CD4-positive, alpha-beta T cell treated with Interleukin-15 for 4 hours (primary cell): ENCODE results near the gene ZNF668.
A peak's percentile ranks its signal among the peaks of the same experiment; 100 is the strongest.
"Not testable (repeated sequence)": the region's sequence is repeated elsewhere in the genome, so short reads cannot be mapped to it uniquely, and the experiment has no call there.

Experiments used
- DNase-seq: peaks from one replicate; pipeline ENCODE4 v3.0.0-alpha.2; 2020; ENCODE audit warnings: low spot score

The ZNF668 gene

DNA sequence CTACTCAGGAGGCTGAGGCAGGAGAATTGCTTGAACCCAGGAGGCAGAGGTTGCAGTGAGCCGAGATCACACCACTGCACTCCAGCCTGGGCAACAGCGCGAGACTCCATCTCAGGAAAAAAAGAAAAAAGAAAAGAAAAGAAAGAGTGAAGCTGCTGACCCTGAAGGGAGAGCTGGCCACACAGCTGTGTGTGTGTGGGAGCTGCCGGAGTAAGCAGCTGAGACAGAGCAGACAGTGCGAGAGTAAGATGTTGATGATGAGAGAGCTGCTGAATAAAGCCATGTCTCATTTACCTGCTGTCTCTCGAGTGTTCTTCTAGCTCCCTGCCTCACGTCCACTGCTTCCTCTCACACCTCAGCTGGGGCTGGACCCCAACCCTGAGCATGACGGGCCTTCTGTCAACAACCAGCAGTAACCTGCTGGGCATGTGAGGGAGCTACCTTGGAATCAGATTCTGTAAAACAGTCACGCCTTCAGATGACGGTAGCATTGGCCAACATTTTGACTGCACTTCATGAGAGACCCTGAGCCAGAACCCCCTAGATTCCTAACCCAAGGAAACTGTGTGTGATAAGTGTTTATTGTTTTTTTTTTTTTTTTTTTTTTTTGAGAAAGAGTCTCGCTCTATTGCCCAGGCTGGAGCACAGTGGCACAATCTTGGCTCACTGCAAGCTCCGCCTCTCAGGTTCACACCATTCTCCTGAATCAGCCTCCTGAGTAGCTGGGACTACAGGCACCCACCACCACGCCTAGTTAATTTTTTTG, 27.0 kb upstream of the ZNF668 start:
- not testable (repeated sequence) for DNase-seq

DNA sequence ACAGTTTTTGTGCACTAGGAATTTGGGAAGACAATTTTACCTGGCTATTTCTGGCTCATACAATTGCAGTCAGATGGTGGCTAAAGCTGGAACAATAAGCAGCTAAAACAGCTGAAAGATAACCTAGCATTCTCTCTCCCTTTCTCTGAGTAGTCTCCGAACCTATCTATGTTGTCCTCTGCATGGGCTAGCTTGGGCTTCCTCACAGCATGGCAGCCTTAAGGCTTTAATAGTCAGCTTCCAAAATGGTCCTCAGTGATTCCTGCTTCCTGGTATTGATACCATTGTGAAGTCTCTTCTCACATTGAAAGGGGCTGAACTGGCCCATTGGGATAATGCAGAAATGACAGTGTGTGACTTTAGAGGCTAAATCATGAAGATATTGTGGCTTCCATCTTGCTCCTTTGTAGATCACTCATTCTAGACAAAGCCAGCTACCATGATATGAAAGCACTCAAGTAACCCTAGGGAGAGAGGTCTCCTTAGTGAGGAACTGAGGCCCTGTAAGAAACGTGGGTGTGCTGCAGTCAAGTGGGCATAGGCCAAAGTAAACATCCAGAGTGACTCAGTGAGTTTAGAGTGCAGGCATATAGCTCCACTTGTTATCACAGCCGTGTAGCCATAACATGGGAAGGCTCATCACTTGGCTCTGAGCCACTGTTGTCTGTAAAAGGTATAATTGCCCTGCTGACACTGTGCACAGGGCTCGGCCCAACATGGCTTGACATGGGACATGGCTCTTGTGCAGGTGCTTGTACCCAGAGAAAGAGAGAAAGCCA, 26.0 kb upstream of the ZNF668 start:
- no peak for DNase-seq

DNA sequence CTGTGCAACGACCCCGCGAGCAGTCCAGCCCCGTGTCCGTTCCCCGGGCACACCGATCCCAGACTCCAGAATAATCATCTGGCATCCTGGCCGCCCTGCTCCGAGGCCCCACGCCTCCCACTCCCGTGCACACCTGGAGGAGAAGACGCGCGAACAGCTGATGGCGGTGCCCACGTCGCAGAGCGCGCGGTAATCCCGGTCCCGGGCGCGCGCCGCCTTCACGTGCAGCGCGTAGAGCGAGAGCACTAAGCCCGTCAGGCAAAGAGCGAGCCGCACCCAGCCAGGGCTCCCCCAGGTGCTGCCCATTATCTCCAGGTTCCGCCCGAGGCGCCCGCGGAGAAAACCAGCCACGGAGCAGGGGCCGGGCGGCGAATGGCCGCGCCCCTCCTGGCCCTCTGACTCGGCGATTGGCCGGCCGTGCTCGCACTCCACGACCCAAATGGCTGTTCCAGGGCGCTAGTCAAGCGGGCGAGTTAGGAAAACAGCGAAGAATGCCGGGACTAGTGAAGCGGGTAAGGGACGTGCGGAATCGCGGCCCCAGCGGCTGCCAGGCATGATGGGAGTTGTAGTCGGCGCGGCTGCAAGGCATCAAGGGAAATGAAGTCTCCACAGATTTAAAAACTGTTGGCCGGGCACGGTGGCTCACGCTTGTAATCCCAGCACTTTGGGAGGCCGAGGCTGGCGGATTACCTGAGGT, 20.5 kb upstream of the ZNF668 start, which contains the start of gene VKORC1:
Gene VKORC1 (minus strand): TSS at position 374 of the 697 bp plus-strand sequence. CDS start 68 bp downstream, at position 306.
- DNase-seq: peak; percentile 93

DNA sequence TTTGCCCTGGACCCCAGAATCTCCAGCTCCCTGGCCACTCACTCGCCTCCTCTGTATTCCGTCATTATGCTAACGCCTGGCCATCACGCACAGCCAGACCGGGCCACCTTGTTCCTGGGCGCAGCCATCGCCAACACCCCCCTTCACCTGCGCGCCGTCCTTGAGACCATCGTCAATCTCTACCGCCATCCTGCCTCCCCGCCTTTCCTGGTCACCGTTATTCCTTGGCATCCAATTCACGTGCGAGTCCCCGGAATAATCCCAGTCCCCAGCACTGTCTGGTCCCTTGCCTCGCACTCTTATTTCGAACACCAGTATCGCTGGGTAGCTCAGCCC, 20.0 kb upstream of the ZNF668 start:
- DNase-seq: no peak

DNA sequence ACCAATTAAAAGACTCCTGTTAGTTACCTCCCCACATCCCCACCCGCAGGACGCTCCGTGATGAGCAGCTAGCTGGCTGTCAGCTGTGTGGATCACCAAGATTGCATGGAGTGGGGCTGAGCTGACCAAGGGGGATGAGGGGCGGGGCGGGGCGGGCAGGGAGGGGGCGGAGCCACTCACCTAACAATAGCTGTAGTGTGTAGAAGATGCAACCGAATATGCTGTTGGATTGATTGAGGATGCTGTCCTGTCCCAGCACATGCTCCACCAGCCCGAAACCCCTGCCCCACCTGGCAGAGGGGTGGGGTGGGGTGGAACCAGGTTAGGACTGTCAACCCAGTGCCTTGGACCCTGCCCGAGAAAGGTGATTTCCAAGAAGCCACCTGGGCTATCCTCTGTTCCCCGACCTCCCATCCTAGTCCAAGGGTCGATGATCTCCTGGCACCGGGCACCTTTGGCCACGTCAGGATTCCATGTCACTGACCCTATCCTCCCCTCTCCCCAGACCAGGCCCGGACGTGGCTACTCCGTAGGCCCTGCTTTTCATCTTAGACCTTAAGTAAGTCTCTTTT, 19.2 kb upstream of the ZNF668 start:
- no peak for DNase-seq

DNA sequence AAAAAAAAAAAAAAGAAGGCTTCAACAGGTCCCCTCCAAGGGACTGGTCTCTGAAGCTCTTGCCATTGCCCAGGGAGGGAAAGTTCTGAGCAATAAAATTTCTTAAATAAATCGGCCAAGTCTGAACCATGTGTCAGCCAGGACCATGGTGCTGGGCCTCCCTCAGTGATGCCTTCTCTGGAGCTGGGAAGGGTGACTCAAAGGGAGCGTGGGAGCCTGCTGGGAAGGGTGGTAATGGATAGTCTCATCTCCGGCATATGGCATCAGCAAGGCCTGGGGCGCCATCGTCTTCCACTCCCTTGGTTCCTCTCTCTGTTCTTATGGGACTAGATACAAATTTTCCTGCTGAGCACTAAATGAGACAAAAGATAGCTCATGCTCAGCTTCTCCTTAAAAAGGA, 18.3 kb upstream of the ZNF668 start:
- no peak for DNase-seq

GRCh38 chr16:31090540-31090939, 16.5 kb upstream of the ZNF668 start:
- DNase-seq: no peak

DNA sequence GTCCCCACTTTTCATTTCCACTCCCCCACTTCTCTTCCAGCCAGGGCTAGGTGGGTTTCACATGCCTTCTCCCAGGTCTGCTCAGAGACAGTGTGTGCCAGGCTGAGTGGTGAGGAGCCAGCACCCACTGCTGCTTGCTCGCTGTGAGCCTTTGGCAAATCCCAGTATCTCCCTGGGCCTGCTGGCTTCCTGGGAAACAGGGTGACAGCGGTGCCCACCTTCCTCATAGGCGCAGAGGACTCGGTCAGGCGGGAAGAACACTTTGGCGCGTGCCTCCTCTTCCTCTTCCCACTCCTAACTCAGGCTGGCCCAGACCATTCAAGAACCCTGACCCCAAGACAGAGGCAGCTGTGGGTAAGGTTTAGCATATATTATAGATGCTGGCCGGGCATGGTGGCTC, 15.2 kb upstream of the ZNF668 start:
- DNase-seq: no peak

GRCh38 chr16:31088459-31089183, 14.6 kb upstream of the ZNF668 start, which contains the start of gene PRSS53:
Gene PRSS53 (minus strand): TSS chr16:31088943. CDS start chr16:31088809, 134 bp downstream.
- DNase-seq: no peak

- no peak for DNase-seq
These were observed 13.9 kb upstream of the ZNF668 start for GRCh38 chr16:31087971-31088370.

DNA sequence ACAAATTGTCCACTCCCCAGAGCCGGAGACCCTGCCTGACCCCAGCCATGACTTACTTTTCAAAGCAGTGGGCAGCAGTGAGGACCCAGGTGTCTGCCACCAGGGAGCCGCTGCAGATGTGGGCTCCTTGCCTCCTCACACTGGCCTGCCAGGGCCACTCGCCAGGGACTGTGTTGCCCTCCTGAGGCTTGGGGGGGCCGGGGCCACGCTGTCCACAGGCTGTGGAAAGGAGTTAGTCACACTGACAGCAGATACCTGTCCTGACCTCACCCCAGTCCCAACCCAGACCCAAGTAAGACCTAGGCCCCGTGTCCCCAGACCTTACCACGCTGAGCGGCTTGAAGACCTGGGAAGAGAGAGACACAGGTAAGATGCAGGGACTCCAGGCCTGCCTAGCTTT, 13.4 kb upstream of the ZNF668 start:
- no peak for DNase-seq

- DNase-seq: no peak
These were observed 12.5 kb upstream of the ZNF668 start for GRCh38 chr16:31086629-31086906.

DNA sequence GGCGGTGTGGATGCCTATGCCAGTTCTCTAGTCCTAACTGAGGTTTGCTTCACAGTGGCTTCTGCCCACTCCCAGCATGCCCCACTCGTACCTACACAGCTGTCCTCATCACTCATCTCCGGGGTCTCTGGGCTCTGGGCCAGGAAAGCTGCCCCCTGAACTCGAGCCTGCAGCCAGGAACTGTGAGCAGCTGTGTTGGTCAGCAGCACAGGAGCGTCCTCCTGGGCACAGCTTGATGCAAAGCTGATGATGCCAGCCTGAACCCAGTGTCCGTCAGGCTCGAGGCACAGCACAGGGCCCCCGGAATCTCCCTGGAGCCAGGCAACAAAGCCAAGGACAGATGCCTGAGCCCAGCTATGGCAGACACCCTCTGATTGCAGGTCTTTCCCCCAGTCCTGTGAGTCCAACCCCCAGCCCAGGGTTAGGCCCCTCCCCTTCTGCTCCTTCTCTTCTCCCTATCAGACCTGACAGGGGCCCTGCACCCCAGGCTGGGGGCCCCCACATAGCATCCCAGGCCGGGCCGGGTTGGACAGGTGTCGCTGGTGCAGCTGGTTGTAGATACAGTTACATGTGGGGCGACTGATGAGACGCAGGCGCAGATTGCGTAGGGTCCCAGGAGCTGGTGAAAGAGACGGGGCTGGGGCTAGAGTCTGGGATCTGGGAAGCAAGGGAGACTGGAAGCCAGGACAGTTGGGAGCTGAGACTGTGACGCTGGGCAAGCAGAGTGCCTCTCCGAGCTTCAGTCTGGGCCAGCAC, 12.0 kb upstream of the ZNF668 start:
- no peak for DNase-seq

DNA sequence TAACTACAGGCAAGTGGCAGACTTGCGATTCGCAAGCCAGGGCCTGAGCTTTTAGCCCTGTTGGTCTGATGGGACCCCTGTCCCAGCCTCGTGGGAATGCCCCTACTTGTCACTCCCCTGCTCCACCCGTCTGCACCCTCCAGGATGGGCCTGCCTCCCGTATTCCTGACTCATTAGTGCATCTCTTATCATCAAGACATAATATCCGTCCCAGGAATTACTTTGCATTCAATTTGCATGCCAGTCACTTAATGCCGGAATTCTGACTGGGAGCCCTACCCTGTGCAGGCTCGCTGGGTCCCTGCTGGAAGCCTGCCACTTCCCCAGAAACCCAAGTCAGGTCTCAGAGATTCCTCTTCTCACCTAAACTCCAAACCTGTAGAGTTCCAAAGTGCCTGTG, 11.4 kb upstream of the ZNF668 start:
- no peak for DNase-seq

- no peak for DNase-seq
These were observed 10.7 kb upstream of the ZNF668 start for GRCh38 chr16:31084584-31085302.

GRCh38 chr16:31083981-31084380, 9.9 kb upstream of the ZNF668 start:
- no peak for DNase-seq

GRCh38 chr16:31083556-31083955, 9.5 kb upstream of the ZNF668 start:
- no peak for DNase-seq

- no peak for DNase-seq
These were observed 9.0 kb upstream of the ZNF668 start for GRCh38 chr16:31083081-31083480.

DNA sequence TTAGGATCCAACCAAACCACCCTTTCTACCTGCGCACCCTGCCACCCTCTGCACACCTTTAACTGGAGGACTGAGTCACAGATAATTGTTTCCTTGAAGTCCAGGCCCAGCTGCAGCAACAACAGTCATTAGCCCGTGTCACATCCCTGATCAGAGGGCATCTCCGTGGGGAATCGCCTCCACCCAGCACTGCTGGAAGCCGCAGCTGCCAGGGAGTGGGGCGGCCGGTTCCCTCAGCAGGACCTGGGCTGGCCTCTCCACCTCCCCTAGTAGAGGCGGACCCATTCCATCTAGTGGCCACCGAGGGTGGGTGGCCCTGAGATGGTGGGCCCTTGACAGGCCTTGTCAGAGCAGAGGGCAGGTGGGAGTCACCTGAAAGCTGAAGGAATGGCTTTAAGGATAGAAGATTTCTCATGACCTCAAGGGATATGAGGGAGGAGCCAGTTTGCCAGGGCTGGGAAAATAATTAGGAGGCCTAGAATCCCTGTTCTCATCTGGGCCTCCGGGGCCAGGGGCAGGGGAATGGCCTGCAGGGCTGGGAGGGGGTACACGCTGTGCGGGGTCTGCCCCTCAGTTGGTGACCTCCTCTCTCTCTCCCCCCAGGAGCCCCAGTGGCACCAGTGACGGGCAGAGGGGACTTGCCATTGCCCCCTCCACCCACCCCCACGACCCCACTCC, 8.5 kb upstream of the ZNF668 start:
- no peak for DNase-seq
